Mammary epithelial cell (primary cell): ENCODE measurements around the gene KXD1.

Experiments used
- CTCF ChIP-seq, 2 donors: IDR thresholded peaks in 1 of 2; conservative IDR thresholded peaks in 1 of 2; 2 replicates each; pipeline ENCODE4 v1.5.1; 2011 to 2012; ENCODE audit warnings: inconsistent platforms in 2 of 2, low read length in 2 of 2, mild to moderate bottlenecking in 2 of 2, control low read depth in 1 of 2, low read depth in 1 of 2; ENCODE audit not compliant: insufficient read depth in 1 of 2; ENCODE audit errors: extremely low read depth in 1 of 2
- EZH2 ChIP-seq: IDR thresholded peaks from 2 replicates; pipeline ENCODE4 v1.6.1; 2012; ENCODE audit warnings: low read length, inconsistent platforms, borderline replicate concordance

GRCh38 chr19:18612051-18612771, 54.5 kb downstream of the KXD1 start:
- TF ChIP-seq CTCF (conservative IDR thresholded peaks at IDR 0.05 in 1 of 2, IDR thresholded peaks at IDR 0.05 in 1 of 2; ENCODE audit: extremely low read depth in 1 of 2, insufficient read depth in 1 of 2, low read depth in 1 of 2, low read length in 2 of 2) = no peak
- peak; percentile 79 for TF ChIP-seq EZH2
